Activated T-helper 9 cell treated with anti-CD3 and anti-CD28 coated beads, Interleukin-2, amount 50 U/mL, for 16 hours (primary cell): ENCODE results near the gene ANKS1B.

ENCODE experiments used
- DNase-seq: peaks from one replicate; pipeline ENCODE4 v3.0.0-alpha.2; 2020; ENCODE audit warnings: low read depth

ANKS1B gene

DNA sequence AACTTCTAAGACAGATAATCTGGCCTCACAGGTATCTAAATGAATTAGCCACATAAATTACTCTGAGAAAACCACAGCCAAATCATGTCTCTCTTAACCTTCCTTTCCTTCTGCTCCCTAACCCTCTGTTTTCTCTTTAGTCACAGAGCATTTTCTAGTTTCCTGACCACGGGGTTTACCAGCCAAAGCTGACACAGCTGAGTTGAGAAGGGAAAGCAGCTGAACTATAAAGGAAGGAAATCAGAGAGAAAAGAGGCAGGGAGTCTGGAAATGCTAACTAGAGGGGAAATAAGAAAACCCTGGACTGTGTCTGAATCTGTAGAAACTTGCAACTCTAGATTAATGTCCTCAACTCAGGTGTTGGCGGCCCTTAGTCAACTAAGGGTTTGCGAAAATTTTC is 24.4 kb downstream of the ANKS1B start:
- no peak for DNase-seq

DNA sequence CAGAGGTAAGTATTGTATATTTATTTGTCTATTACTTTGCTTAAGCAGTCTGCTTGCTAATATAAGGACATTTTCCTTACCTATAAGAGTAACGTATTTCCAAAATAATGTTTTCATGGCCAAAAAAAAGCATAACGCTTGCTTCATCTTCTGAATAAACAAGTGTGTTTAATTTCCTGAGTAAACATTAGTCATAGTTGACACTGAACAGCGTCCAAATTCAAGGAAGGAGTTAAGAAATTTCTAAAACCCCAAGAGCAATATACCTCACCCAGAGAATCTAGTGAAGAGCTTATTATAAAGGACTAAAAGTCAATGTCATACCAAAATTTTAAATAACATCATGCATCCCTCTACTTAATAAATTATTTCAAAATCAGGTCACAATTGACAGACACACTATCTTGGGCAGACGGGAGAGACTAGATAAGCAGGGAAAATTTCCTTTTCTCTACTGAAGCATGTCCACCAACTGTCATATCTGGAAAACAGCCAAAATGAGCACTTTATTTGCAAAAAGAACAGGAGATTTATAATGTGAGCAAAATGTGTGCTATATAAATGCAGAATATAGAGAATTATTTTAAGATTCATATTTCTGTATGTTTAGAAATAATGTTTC is 25.1 kb downstream of the ANKS1B start:
- DNase-seq = no peak

DNA sequence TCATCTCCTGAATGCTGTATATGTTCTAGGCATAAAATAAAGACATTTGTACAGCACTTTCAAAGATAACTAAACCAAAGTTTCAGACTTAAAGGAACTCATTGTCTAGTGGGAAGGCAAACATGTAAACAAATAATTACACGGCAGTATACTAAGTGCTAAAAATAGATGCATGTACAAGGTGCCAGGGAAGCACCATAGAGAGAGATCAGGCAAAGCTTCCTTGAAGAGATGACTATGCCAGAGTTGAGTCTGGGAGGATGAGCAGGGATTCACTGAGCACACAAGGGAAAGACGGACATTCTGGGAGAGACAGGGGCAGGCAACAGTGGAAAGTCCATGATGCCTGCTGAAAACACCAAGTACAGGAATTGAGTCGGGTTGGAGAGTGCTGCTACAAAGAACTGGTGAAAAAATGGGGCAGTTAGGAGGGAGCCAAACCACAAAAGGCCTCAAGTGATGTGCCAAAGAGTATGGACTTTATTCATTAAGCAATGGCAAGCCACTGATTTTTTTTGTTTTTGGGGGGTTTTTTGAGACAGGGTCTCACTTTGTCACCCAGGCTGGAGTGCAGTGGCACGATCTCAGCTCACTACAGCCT is 26.8 kb downstream of the ANKS1B start:
- DNase-seq = no peak

DNA sequence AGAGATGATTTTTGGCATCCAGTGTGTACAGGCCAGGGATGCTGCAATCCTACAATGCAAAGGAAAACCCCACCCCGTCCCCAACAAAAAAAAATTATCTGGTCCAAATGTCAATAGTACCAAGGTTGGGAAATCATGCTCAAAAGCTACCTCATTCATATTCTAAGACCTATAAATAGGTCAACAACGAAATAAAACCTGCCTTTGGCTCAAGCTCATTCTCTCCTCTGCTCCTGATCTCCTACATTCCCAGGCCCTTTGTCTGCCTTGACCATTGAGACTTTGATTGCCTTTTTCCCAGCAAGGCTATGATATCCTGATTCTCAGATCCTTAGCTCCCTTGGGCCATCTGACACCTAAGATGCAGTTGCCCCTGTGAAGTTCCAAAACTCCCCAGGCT is 30.0 kb downstream of the ANKS1B start:
- no peak for DNase-seq

DNA sequence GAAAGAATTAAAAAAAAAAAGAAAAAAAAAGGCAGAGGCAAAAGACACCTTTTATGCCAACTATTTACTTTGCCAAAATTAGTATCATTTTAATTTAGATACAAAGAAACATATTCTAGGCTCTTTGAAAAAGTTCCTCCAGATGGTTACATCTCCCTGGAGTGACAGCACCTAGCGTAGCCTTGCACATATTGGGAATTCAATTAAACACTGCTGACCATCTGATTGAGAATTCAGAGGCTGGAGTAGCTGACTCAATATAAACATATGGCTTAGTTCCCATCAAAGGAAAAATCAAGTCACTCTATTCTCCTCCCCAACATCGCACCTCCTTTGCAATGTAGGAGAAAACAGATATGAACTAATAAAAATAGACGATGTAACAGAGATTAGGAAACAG is 36.4 kb downstream of the ANKS1B start:
- no peak for DNase-seq

DNA sequence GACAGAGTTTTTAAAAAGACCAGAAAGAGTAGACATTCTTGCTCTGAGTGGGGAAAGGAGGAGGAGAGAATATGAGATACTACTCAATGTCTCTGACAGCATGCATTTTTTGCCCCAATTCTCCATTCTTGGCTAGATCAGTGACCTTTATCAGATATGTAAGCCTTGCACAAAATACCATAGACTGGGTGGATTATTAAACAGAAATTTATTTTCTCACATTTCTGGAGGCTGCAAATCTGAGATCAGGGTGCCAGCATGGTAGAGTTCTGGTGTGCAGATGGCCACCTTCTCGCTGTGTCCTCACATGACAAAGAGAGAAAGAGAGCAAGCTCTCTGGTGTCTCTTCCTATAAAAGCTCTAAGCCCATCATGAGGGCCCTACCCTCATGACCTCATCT is 38.6 kb downstream of the ANKS1B start:
- DNase-seq = no peak

DNA sequence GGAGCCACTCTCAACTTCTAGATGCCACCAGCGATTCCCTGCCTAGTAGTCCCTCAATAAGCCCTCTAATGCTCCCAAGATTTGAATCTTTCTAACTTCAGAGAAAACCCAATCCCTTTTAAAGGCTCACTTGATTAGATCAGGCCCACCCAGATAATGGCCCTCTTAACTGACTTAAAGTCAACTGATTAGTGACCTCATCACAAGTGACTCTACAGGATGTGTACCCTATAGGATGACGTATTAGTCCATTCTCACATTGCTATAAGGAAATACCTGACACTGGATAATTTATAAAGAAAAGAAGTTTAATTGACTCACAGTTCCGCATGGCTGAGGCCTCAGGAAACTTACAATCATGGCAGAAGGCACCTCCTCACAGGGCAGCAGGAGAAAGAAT is 49.1 kb downstream of the ANKS1B start:
- no peak for DNase-seq

DNA sequence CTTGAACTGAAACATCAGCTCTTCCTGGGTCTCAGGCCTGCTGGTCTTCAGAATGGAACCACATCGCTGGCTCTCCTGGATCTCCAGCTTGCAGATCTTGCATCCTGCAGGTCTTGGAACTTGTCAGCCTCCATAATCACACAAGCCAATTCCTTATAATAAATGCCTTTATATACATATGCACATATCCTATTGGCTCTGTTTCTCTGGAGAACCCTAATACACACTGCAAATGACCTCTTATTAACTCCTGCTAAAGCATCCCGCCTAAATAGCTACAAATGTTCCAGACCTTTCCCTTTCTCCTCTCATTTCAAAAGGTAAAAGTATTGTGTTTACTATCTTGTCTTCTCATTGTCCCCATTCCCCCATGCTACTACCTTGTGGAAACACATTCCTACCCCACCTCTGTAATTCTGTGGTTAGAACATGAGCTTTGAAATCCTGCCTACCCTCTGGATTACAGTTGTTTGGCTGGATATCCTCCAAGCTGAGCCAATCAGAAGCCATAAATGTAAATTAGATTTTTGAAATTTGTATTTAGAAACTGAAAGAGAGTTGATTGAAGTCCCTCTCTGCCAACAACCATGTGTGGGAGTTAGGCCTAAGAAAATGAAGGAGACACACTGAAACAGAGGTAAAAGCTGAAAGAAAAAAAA is 58.1 kb downstream of the ANKS1B start:
- no peak for DNase-seq

DNA sequence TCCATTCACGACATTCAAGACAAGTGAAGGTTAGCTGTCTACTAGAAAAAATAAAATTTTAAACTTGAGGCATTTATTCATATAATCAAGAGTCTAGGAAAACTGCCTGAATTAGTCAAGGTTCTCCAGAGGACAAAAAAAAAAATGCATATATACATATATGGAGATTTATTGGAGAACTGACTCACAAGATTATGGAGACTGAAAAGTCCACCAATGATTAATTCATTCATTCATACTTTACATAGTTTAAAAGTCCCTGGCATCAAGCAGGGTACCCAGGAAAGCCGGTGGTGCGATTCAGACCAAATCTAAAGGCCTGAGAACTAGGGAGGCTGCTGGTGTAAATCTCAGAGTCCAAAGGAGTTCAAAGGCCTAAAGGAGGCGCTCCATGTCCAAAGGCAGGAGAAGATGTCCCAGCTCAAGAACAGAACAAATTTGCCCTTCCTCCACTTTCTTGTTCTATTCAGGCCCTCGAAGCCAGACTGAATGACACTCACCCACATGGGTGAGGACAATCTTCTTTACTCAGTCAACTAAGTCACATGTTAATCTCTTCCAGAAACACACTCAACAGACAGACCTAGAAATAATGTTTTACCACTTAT is 64.3 kb downstream of the ANKS1B start:
- no peak for DNase-seq

DNA sequence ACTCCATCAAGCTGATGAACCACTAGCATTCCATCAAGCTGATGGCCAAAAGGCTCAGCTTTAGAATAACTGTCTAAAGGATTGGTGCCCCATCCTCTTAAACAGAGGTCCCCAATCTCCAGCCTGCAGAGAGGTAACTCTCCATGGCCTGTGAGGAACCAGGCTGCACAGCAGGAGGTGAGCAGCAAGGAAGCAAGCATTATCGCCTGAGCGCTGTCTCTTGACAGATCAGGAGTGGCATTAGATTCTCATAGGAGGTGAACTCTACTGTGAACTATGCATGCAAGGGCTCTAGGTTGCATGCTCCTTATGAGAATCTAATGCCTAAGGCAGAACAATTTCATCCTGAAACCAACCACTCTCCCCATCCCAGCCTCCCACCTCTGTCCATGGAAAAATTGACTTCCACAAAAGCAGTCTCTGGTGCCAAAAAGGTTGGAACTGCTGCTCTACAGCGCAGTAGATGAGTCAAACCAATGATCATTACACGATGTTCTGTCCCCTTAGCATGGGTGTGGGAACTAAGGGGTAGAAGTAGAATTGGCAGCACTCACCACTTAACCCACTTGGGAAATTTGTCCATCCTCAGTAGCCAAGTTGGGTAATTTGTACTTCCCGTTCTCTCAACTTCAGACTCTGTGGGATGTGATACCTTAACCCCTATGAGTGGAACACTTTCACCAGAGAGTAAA is 66.9 kb downstream of the ANKS1B start:
- no peak for DNase-seq

DNA sequence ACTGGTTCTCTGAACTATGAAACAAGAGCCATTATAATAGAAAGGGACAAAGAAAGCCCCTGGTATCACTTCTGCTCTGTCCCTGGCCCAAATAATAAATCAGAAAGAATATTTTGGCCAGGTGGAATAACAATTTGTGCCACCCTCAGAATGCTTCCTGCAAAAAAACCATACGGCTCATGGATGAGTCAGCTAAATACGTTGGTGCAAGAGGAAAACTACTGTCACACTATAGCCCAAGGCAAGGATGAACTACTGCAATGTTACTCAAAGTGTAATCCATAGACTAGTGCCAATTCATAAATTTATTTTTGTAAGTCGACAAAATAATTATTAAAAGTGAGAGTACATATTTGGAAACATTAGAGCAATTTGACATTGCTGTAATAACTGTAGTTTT is 68.2 kb downstream of the ANKS1B start:
- no peak for DNase-seq

DNA sequence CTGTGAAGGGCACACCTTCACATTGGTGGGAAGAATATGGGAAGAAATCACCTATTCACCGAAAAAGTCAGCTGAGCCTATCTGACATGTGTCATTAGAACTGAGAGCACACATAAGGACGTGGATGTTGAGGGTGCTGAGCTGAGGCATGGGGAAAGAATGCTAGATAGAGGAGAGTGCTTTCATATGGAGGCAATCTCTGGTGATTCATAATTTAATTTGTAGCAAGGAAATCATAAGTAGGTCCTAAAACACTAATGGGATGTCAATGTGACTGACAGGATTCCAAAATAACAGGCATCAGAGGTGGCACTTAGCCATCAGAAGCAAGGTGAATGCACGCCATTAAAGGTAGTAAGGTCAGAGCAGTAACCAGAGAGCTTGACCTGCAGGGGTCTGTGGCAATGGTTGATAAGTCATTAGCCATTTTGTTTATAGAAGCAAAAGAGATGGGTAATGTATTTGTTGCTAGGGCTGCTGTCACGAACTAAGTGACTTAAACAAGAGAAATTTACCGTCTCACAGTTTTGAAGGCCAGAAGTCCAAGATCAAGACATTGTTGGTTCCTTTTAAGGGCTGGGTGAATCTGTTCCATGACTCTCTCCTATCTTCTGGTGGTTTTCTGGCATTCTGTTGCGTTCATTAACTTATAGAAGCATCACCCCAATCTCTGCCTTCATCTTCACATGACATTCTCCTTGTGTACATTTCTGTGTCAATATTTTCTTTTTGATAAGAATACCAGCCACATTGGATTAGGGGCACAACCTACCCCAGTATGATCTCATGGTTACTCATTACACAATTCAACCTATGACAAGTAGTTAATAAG is 69.3 kb downstream of the ANKS1B start:
- no peak for DNase-seq

DNA sequence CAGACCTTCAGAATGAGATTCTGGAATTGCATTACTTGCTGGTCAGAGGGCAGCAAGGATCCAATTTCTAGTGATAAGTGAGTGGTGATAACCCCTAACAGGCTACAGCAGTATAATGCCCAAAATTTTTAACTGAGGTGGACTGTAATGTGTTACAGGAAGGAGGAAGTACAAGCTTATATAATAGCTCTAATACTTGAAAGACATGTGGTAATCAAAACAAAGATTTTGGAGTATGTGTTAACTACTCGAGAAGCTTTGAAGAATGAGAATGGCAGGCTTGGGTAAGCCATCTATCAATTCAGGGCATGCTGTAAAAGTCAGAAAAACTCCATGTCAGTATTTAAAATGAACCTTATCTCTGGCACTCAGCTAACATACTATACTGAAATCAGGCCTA is 70.5 kb downstream of the ANKS1B start:
- no peak for DNase-seq

DNA sequence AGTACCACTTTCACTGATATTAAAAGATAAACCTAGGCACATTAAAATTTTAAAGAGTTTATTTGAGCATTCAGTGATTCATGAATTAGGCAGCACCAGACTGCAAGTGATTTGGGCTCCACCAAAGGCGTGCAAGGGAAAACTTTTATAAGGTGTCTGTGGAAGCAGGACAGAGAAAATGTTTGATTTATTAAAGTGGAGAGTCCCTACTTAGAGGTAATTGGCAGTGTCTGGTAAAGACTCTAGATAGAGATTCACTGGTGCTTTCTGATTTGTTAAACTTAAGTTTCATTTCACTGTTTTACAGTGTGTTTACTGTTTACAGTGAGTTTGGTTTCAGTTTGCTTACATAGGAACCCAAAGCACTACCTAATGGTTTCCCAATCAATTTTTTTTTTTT is 72.8 kb downstream of the ANKS1B start:
- DNase-seq = no peak

DNA sequence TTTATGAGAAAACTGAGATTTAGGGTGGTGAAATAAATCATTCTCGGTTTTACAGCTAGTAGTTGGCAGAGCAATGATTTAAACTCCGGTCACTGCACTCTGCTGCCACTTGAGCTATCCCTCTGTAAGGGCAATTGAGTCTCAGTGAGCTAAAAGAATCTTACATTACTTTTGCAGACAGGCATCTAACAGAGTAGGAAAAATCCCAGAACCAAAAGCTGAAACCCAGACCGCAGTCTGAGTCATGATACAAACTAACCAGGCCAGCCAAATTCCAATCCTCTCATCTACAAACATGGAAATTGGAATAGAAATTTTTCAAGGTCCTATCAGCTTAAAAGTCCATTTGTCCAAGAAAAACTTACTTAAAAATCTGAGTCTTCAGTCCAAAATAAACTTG is 73.7 kb downstream of the ANKS1B start:
- no peak for DNase-seq

DNA sequence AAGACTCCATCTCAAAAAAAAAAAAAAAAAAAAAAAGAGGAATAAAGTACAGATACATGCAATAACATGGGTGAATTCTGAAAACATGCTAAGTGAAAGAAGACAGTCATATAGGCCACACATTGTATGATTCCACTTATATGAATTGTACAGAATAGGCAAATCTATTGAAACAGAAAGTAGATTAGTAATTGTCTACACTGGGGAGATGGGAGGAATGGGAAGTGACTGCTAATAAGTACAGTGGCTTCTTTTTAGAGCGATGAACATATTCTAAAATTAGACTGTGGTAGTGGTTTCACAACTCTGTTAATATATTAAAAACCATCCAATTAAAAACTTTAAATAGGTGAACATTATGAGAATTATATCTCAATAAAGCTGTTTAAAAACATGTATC is 74.4 kb downstream of the ANKS1B start:
- no peak for DNase-seq

DNA sequence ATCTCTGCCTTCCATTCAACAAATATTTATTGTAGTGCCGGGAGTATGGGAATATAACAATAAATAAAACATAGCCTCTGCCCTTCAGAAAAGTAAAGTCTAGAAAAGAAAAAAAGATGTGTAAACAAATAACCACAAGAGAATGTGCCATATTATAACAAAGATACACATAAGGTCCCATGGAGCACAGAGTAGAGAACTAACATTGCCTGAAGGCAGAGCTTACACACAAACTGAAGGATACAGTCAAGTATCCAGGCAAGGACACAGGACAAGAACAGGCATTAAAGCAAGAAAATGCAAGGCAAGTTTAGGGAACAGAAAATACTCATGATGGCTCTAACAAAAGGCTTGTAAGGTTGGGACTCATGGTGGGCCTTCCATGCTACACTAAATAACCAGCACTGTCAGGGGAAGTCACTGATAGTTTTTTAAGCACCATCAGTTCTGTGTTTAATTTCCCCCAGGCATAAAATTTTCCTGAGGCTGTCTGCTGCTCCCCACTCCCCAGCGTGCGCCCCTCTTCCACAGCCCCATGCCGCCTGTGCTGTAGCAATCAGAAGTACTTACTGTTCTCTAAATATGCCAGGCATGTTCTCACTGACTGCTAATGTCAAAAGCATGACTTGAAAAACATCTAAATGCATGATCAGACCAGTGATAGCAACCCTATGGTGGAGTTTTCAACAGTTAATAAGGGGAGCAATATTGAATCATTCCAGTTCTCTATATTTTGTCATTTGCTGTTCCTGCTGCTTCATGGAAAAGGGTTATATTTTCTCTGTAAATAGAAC is 77.8 kb downstream of the ANKS1B start:
- no peak for DNase-seq

DNA sequence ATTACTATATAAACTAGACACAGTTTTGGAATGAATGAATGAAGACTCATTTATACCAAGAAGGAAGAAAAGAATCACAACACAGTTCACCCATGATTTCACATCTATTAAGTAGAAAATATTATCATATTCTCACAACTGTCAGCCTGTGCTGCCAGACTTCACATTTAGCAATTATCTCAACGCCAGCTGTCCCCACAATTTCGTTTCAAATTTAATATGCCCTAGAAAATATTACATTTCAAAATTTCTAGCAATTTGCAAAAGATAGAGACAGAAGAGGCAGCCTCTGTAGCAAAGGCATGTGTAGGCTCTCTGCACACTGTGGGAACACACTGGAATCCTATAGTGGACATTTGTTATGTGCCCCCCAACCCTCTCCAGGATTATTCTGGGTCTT is 83.6 kb downstream of the ANKS1B start:
- DNase-seq = no peak

DNA sequence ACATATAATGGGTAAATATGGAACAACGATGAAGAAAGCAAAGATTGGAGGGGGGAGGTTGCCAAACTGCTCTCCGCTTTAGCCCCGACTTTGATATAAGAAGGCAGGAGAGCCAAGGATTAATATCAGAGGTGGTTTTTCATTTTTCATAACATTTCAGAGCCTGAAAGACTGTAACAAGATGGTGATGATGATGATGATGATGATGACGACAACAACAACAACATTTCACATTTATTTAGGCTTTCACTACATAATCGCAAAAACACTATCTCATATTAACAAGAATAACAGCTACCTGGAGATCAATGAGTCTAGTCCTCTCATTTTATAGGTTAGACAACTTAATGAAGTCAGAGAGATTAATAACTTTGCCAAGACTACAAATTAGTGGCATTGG is 86.1 kb downstream of the ANKS1B start:
- no peak for DNase-seq

DNA sequence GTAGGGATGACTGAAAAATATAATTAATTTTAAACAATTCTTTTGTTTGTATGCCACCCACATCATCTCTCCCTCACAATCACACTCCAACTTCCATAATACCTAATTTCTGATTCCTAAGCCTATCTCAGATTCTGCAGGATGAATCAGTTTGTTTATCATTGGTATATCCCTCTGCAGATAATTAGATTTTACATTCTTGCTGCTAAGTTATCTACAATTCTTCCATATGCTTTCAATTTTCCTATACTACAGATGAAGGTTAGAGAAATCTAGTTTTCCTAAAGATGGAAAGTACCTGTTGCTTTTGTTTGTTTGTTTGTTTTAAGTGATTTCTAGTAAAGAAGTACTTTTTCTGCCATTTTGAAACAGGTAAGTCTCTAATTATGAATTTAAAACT is 105.3 kb downstream of the ANKS1B start:
- no peak for DNase-seq

DNA sequence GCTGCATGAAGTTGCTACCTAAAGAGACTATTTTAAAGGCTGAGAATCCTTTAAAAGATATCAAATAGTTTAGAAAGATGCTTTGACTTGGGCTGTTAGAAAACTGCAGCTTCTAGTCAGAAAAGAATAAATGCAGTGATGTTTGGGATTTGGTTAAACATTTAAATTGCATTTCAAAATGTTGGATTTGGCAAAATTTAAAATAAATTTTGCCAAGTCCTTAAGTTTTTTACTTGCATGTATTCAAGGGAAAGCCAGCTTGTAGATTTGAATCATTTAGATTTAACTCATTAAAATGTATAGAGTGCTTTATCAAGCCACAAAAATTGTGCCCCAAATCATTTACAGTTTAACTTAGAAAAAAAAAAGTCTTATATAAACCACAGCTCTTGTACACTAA is 109.7 kb downstream of the ANKS1B start:
- no peak for DNase-seq
